ENCODE data around the gene CPE.

DNA sequence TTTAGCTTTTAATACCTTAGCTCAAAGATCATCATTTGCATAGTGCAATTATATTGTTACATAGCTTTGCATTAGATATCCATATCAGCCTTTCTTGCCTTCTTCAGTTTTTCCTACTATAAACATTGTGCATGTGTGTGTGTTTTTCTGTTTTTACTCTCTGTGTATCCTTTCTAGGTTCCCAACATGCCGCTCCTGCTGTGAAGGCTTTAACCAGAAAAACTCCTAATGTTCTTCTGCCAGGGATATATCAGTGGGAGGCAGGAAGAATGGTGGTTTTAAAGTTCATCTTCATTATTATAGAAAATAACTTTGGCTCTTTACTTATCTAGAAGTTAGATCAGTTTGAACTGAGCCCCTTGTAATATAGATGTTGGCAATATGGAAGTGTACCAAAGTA, 61.2 kb downstream of the CPE start:
- TF ChIP-seq, protein P1, sequence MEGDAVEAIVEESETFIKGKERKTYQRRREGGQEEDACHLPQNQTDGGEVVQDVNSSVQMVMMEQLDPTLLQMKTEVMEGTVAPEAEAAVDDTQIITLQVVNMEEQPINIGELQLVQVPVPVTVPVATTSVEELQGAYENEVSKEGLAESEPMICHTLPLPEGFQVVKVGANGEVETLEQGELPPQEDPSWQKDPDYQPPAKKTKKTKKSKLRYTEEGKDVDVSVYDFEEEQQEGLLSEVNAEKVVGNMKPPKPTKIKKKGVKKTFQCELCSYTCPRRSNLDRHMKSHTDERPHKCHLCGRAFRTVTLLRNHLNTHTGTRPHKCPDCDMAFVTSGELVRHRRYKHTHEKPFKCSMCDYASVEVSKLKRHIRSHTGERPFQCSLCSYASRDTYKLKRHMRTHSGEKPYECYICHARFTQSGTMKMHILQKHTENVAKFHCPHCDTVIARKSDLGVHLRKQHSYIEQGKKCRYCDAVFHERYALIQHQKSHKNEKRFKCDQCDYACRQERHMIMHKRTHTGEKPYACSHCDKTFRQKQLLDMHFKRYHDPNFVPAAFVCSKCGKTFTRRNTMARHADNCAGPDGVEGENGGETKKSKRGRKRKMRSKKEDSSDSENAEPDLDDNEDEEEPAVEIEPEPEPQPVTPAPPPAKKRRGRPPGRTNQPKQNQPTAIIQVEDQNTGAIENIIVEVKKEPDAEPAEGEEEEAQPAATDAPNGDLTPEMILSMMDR (IDR thresholded peaks at IDR 0.05), result no peak
- no peak for TF ChIP-seq POLR2A (IDR thresholded peaks at IDR 0.05)

Measured in adrenal gland (tissue), 5 donors.